ENCODE results near the gene MEGF6. TPM values are rescaled to one million over a fixed set of nuclear protein-coding genes. Genes with fewer than 3 reads are reported as not detected.

MEGF6 gene
- total RNA-seq, 1 donor = 102 TPM

- no peak for DNase-seq (ENCODE audit: low read depth)
- no peak for TF ChIP-seq CTCF (IDR thresholded peaks at IDR 0.05; ENCODE audit: insufficient read depth, low read length)
- H3K4me3 ChIP-seq (ENCODE audit: low read depth, low read length) = no peak overlapping the region
Observed at GRCh38 chr1:3657096-3657475, 45.8 kb upstream of the MEGF6 start.

GRCh38 chr1:3656450-3657095 lies 45.3 kb upstream of the MEGF6 start:
- no peak for DNase-seq (ENCODE audit: low read depth)
- TF ChIP-seq CTCF (IDR thresholded peaks at IDR 0.05; ENCODE audit: insufficient read depth, low read length) = no peak
- no peak overlapping the region for H3K4me3 ChIP-seq (ENCODE audit: low read depth, low read length)

- no peak overlapping the region for H3K4me3 ChIP-seq (ENCODE audit: low read depth, low read length)
- no peak for DNase-seq (ENCODE audit: low read depth)
Observed at GRCh38 chr1:3654549-3655281, 43.4 kb upstream of the MEGF6 start.

GRCh38 chr1:3653286-3653618 lies 41.9 kb upstream of the MEGF6 start:
- DNase-seq (ENCODE audit: low read depth) = no peak
- no peak for TF ChIP-seq CTCF (IDR thresholded peaks at IDR 0.05; ENCODE audit: insufficient read depth, low read length)
- no peak overlapping the region for H3K4me3 ChIP-seq (ENCODE audit: low read depth, low read length)

More at GRCh38 chr1:3654549-3655281, 43.4 kb upstream of the MEGF6 start:
- no peak for TF ChIP-seq CTCF (IDR thresholded peaks at IDR 0.05; ENCODE audit: insufficient read depth, low read length)

GRCh38 chr1:3652548-3653285 lies 41.4 kb upstream of the MEGF6 start:
- no peak for TF ChIP-seq CTCF (IDR thresholded peaks at IDR 0.05; ENCODE audit: insufficient read depth, low read length)
- no peak overlapping the region for H3K4me3 ChIP-seq (ENCODE audit: low read depth, low read length)

GRCh38 chr1:3651930-3652547 lies 40.7 kb upstream of the MEGF6 start, which contains the start of gene TP73:
TSS of gene TP73 (plus strand) at chr1:3652516. CDS start at chr1:3682366, 29,850 bp downstream.
- H3K4me3 ChIP-seq (ENCODE audit: low read depth, low read length) = no peak within 1 kb of the TSS
- TF ChIP-seq CTCF (IDR thresholded peaks at IDR 0.05; ENCODE audit: insufficient read depth, low read length) = no peak
- DNase-seq (ENCODE audit: low read depth) = no peak

More at GRCh38 chr1:3652548-3653285, 41.4 kb upstream of the MEGF6 start:
- DNase-seq (ENCODE audit: low read depth) = no peak
